Endodermal cell (in vitro differentiated cells): ENCODE results near the gene SFRP5. TPM values are rescaled to one million over a fixed set of nuclear protein-coding genes. Genes with fewer than 3 reads are reported as not detected.

ENCODE experiments used
- DNase-seq: peaks from one replicate; pipeline ENCODE4 v3.0.0-alpha.2; 2017
- H3K27ac ChIP-seq: 2 replicates; pipeline ENCODE4 v1.5.1; 2013; ENCODE audit warnings: mild to moderate bottlenecking, low read depth, low read length, moderate library complexity
- H3K27me3 ChIP-seq: 2 replicates; pipeline ENCODE4 v1.6.1; 2013; ENCODE audit warnings: mild to moderate bottlenecking, low read length, moderate library complexity; ENCODE audit not compliant: insufficient read depth, control insufficient read depth, poor library complexity, severe bottlenecking
- H3K36me3 ChIP-seq: 2 replicates; pipeline ENCODE4 v1.7.0; 2013; ENCODE audit warnings: mild to moderate bottlenecking, low read length, moderate library complexity; ENCODE audit not compliant: control insufficient read depth, insufficient read depth
- H3K4me1 ChIP-seq: one replicate; pipeline ENCODE4 v1.7.0; 2013; ENCODE audit warnings: low read length; ENCODE audit not compliant: control insufficient read depth, insufficient read depth
- H3K4me3 ChIP-seq: 2 replicates; pipeline ENCODE4 v1.5.1; 2013; ENCODE audit warnings: mild to moderate bottlenecking, low read length, moderate library complexity
- H3K9ac ChIP-seq: 2 replicates; pipeline ENCODE4 v1.6.1; 2013; ENCODE audit warnings: mild to moderate bottlenecking, low read length, moderate library complexity; ENCODE audit not compliant: poor library complexity, severe bottlenecking; ENCODE audit errors: extremely low read depth
- H3K9me3 ChIP-seq: 2 replicates; pipeline ENCODE4 v1.6.1; 2013; ENCODE audit warnings: mild to moderate bottlenecking, low read length, moderate library complexity; ENCODE audit not compliant: control insufficient read depth
- H3K27ac Mint-ChIP-seq: 2 replicates; pipeline ENCODE4 v1.8.0; 2020; ENCODE audit warnings: mixed read lengths
- H3K27me3 Mint-ChIP-seq: 2 replicates; pipeline ENCODE4 v1.8.0; 2021; ENCODE audit warnings: mild to moderate bottlenecking, mixed read lengths; ENCODE audit not compliant: insufficient read depth
- H3K36me3 Mint-ChIP-seq: 2 replicates; pipeline ENCODE4 v1.8.0; 2020; ENCODE audit warnings: low read depth, mixed read lengths
- H3K4me1 Mint-ChIP-seq: 2 replicates; pipeline ENCODE4 v1.8.0; 2020; ENCODE audit warnings: mixed read lengths
- H3K4me3 Mint-ChIP-seq: 2 replicates; pipeline ENCODE4 v1.8.0; 2020; ENCODE audit warnings: mild to moderate bottlenecking, moderate library complexity, mixed read lengths
- H3K9me3 Mint-ChIP-seq: 2 replicates; pipeline ENCODE4 v1.8.0; 2020; ENCODE audit warnings: mild to moderate bottlenecking, mixed read lengths
- WGBS, 2 experiments: methylation state at CpG; one replicate each; pipeline versions ENCODE4 v1.1.5 to v1.1.7; 2013; ENCODE audit warnings: missing lambda C conversion rate in 2 of 2, mixed read lengths in 1 of 2; ENCODE audit not compliant: insufficient coverage in 1 of 2, insufficient read length in 1 of 2; 5-methylcytosine and 5-hydroxymethylcytosine counted together
- total RNA-seq, 2 donors: library from RNA; stranded (reverse); fragmentation: NEBNext Ultra II Directional in 1 of 2; extraction: Animal tissue kit (Norgen Biotek cat#: 25700) in 1 of 2; gene quantifications; 2 replicates in 1 of 2; 3 replicates in 1 of 2; pipeline ENCODE4 v1.2.1, GENCODE V29; 2021
- TF ChIP-seq, protein P1 (sequence below): fragments of 200-600 bp; sonication (generic); conservative IDR thresholded peaks from 2 replicates; pipeline ENCODE4 v1.5.0; 2021; ENCODE audit warnings: antibody characterized with exemption, mild to moderate bottlenecking

SFRP5 gene
- total RNA-seq, 2 donors from 2014 or later, result 1.8 to 2.3 TPM

DNA sequence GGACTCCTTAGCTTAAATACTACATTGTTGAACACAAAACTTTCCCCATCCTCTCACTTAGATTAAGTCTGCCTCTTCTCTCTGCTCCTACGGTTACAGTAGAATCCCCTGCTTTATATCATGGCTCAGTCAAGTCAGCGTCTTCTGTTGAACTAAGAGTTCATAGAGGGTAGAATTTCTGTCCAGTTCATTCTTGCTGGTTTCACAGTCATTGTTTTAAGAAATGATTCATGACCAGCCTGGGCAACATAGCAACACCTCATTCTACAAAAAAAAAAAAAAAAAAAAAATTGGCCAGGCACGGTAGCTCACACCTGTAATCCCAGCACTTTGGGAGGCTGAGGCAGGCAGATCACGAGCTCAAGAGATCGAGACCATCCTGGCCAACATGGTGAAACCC lies 38.5 kb downstream of the SFRP5 start:
- Histone ChIP-seq H3K27ac (no peak overlapping the region), H3K4me3 (no peak overlapping the region), H3K27me3 (peaks cover 19% of the 10 kb centered on the region), H3K36me3 (peaks cover under 1% of the 10 kb centered on the region), H3K9ac (no peak overlapping the region), H3K9me3 (peaks cover 8% of the 10 kb centered on the region), H3K4me1 (no peaks in the 10 kb centered on the region)
- TF ChIP-seq, protein P1, sequence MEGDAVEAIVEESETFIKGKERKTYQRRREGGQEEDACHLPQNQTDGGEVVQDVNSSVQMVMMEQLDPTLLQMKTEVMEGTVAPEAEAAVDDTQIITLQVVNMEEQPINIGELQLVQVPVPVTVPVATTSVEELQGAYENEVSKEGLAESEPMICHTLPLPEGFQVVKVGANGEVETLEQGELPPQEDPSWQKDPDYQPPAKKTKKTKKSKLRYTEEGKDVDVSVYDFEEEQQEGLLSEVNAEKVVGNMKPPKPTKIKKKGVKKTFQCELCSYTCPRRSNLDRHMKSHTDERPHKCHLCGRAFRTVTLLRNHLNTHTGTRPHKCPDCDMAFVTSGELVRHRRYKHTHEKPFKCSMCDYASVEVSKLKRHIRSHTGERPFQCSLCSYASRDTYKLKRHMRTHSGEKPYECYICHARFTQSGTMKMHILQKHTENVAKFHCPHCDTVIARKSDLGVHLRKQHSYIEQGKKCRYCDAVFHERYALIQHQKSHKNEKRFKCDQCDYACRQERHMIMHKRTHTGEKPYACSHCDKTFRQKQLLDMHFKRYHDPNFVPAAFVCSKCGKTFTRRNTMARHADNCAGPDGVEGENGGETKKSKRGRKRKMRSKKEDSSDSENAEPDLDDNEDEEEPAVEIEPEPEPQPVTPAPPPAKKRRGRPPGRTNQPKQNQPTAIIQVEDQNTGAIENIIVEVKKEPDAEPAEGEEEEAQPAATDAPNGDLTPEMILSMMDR, result no peak
- Mint-ChIP-seq H3K4me3 (no peak overlapping the region), H3K4me1 (peaks cover 7% of the 10 kb centered on the region), H3K27me3 (peaks cover 38% of the 10 kb centered on the region), H3K36me3 (no peaks in the 10 kb centered on the region), H3K27ac (no peak overlapping the region), H3K9me3 (peaks cover 12% of the 10 kb centered on the region)
- 96% methylated on average over 5 of the region's 5 CpGs; no CpG with 5 or more reads in 1 of the 2 experiments for WGBS, 2 experiments
- no peak for DNase-seq

DNA sequence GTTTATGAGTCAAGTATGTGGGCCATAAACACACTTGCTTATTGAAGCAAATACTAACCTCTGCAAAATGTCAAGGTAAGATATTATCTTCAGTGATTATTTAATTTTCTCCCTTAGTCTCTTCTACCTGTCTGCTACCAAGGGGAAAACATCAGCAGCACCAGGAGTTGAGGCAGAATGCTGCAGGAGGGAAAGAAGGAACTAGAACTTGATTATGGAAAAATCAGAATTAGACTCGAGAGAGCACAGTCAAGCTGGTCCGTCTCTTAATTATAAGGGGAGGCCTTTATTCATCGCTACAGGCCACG lies 39.8 kb downstream of the SFRP5 start:
- Histone ChIP-seq H3K9me3 (peaks cover 8% of the 10 kb centered on the region), H3K27me3 (peaks cover 19% of the 10 kb centered on the region), H3K4me3 (no peak overlapping the region), H3K36me3 (no peaks in the 10 kb centered on the region), H3K4me1 (no peaks in the 10 kb centered on the region), H3K9ac (no peak overlapping the region), H3K27ac (no peak overlapping the region)
- WGBS, 2 experiments, result 78 to 87% methylated on average over 3 to 4 of the region's 4 CpGs
- no peak for DNase-seq
- no peaks in the 10 kb centered on the region for H3K36me3 Mint-ChIP-seq
- peaks cover 38% of the 10 kb centered on the region for H3K27me3 Mint-ChIP-seq
- TF ChIP-seq, protein P1, result no peak
- no peak overlapping the region for H3K27ac Mint-ChIP-seq
- no peak overlapping the region for H3K4me3 Mint-ChIP-seq
- H3K4me1 Mint-ChIP-seq, result no peaks in the 10 kb centered on the region
- H3K9me3 Mint-ChIP-seq, result peaks cover 12% of the 10 kb centered on the region

DNA sequence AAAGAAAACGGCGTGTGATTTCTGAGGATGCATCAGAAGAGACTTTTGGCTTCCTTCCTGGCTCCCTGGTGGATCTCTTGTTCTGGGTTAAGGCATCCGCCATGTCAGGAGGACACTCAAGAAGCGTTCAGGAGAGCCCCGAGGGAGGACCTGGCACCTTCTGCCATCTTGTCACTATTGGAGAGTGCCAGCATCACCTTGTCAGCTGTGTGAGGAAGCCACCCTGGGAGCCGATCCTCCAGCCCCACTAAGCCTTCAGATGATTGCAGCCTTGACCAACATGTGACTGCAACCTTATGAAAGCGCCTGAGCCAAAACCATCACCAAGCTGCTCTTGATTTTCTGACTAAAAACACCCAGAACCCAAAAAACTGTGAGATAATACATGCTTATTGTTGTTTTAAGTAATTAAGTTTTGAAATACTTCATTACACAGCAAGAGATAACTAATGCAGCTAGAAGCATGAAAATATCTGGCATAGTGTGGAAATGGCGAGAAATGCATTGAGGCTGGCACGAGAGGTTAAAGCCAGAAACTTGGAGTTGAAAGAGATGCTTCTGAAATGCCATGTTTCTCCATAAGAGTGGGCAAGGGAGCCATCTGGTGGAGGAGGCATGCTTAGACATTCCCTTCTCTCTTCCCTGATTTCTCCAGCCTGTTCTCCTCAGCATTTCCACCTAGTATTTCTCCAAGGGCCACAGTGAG lies 40.3 kb downstream of the SFRP5 start:
- Histone ChIP-seq H3K4me1 (no peaks in the 10 kb centered on the region), H3K9ac (no peak overlapping the region), H3K4me3 (no peak overlapping the region), H3K27ac (no peak overlapping the region), H3K36me3 (no peaks in the 10 kb centered on the region), H3K27me3 (peaks cover 17% of the 10 kb centered on the region), H3K9me3 (peaks cover 6% of the 10 kb centered on the region)
- no peaks in the 10 kb centered on the region for H3K4me1 Mint-ChIP-seq
- H3K9me3 Mint-ChIP-seq, result peaks cover 10% of the 10 kb centered on the region
- WGBS, 2 experiments, result 71 to 75% methylated on average over 6 to 9 of the region's 9 CpGs
- H3K4me3 Mint-ChIP-seq, result no peak overlapping the region
- peaks cover 34% of the 10 kb centered on the region for H3K27me3 Mint-ChIP-seq
- H3K27ac Mint-ChIP-seq, result no peak overlapping the region
- no peaks in the 10 kb centered on the region for H3K36me3 Mint-ChIP-seq
- TF ChIP-seq, protein P1, result peak; percentile 93
- DNase-seq, result peak; percentile 88
